ENCODE measurements around the gene SLC7A14. TPM values are rescaled to one million over a fixed set of nuclear protein-coding genes. Genes with fewer than 3 reads are reported as not detected.

The SLC7A14 gene
- total RNA-seq, 1 donor from 2014 or later = not detected

- no peaks in the 10 kb centered on the region for H3K27me3 ChIP-seq
- no peaks in the 10 kb centered on the region for H3F3A ChIP-seq (ENCODE audit: low read depth)
- H3K36me3 ChIP-seq = no peaks in the 10 kb centered on the region
- no peaks in the 10 kb centered on the region for H4K20me1 ChIP-seq (ENCODE audit: low read depth)
- Mint-ChIP-seq H3K9me3 (peaks cover 5% of the 10 kb centered on the region), H3K4me3 (no peak overlapping the region), H3K27ac (no peak overlapping the region), H3K4me1 (peaks cover 17% of the 10 kb centered on the region), H3K36me3 (no peaks in the 10 kb centered on the region), H3K27me3 (ENCODE audit: insufficient read depth, low read depth) (peaks cover 8% of the 10 kb centered on the region)
- no peak overlapping the region for H3K9ac ChIP-seq
- DNase-seq (ENCODE audit: low spot score) = no peak
- H3K4me3 ChIP-seq = no peak overlapping the region
- H2AFZ ChIP-seq (replicated peaks) = no peak overlapping the region
- TF ChIP-seq EZH2 (IDR thresholded peaks at IDR 0.05) = no peak
- TF ChIP-seq EZH2phosphoT487 (IDR thresholded peaks at IDR 0.05) = no peak
- no peaks in the 10 kb centered on the region for H3K9me3 ChIP-seq (ENCODE audit: low read depth)
- H3K27ac ChIP-seq = no peak overlapping the region
- H3K4me1 ChIP-seq = peaks cover 4% of the 10 kb centered on the region
- H3K4me2 ChIP-seq = no peak overlapping the region
- H3K79me2 ChIP-seq (ENCODE audit: low read depth) = no peaks in the 10 kb centered on the region
Observed at GRCh38 chr3:170486398-170486797, 99.5 kb downstream of the SLC7A14 start.

GRCh38 chr3:170485696-170486095 is 100.2 kb downstream of the SLC7A14 start:
- no peak for TF ChIP-seq EZH2phosphoT487 (IDR thresholded peaks at IDR 0.05)
- no peak for TF ChIP-seq EZH2 (IDR thresholded peaks at IDR 0.05)
- no peak for TF ChIP-seq CTCF (IDR thresholded peaks at IDR 0.05)
- H2AFZ ChIP-seq (replicated peaks) = no peak overlapping the region
- no peaks in the 10 kb centered on the region for H3K36me3 ChIP-seq
- H4K20me1 ChIP-seq (ENCODE audit: low read depth) = no peaks in the 10 kb centered on the region
- H3K4me1 ChIP-seq = peaks cover 4% of the 10 kb centered on the region
- no peak overlapping the region for H3K4me3 Mint-ChIP-seq
- H3K9ac ChIP-seq = no peak overlapping the region
- no peaks in the 10 kb centered on the region for H3K9me3 ChIP-seq (ENCODE audit: low read depth)
- H3K27ac Mint-ChIP-seq = peak overlapping the region; percentile 60
- no peaks in the 10 kb centered on the region for H3F3A ChIP-seq (ENCODE audit: low read depth)
- H3K4me3 ChIP-seq = no peak overlapping the region
- no peaks in the 10 kb centered on the region for H3K27me3 ChIP-seq
- DNase-seq (ENCODE audit: low spot score) = no peak
- H3K9me3 Mint-ChIP-seq = peaks cover 5% of the 10 kb centered on the region
- no peaks in the 10 kb centered on the region for H3K79me2 ChIP-seq (ENCODE audit: low read depth)
- H3K27ac ChIP-seq = no peak overlapping the region
- H3K27me3 Mint-ChIP-seq (ENCODE audit: insufficient read depth, low read depth) = peaks cover 8% of the 10 kb centered on the region
- peaks cover 17% of the 10 kb centered on the region for H3K4me1 Mint-ChIP-seq
- no peaks in the 10 kb centered on the region for H3K36me3 Mint-ChIP-seq
- no peak overlapping the region for H3K4me2 ChIP-seq

GRCh38 chr3:170485294-170485693 is 100.6 kb downstream of the SLC7A14 start:
- H2AFZ ChIP-seq (replicated peaks) = no peak overlapping the region
- peaks cover 5% of the 10 kb centered on the region for H3K9me3 Mint-ChIP-seq
- peaks cover 4% of the 10 kb centered on the region for H3K4me1 ChIP-seq
- H3K9ac ChIP-seq = no peak overlapping the region
- no peaks in the 10 kb centered on the region for H3F3A ChIP-seq (ENCODE audit: low read depth)
- no peak overlapping the region for H3K4me2 ChIP-seq
- H4K20me1 ChIP-seq (ENCODE audit: low read depth) = no peaks in the 10 kb centered on the region
- TF ChIP-seq EZH2phosphoT487 (IDR thresholded peaks at IDR 0.05) = no peak
- no peak for TF ChIP-seq CTCF (IDR thresholded peaks at IDR 0.05)
- TF ChIP-seq EZH2 (IDR thresholded peaks at IDR 0.05) = no peak
- H3K79me2 ChIP-seq (ENCODE audit: low read depth) = no peaks in the 10 kb centered on the region
- no peak overlapping the region for H3K4me3 Mint-ChIP-seq
- no peak for DNase-seq (ENCODE audit: low spot score)
- H3K36me3 ChIP-seq = no peaks in the 10 kb centered on the region
- H3K4me3 ChIP-seq = no peak overlapping the region
- no peaks in the 10 kb centered on the region for H3K27me3 ChIP-seq
- H3K4me1 Mint-ChIP-seq = peaks cover 17% of the 10 kb centered on the region
- H3K9me3 ChIP-seq (ENCODE audit: low read depth) = no peaks in the 10 kb centered on the region
- no peaks in the 10 kb centered on the region for H3K36me3 Mint-ChIP-seq
- no peak overlapping the region for H3K27ac ChIP-seq
- H3K27ac Mint-ChIP-seq = no peak overlapping the region
- H3K27me3 Mint-ChIP-seq (ENCODE audit: insufficient read depth, low read depth) = peaks cover 8% of the 10 kb centered on the region

GRCh38 chr3:170484869-170485268 is 101.0 kb downstream of the SLC7A14 start:
- no peaks in the 10 kb centered on the region for H3K27me3 ChIP-seq
- DNase-seq (ENCODE audit: low spot score) = no peak
- H3K4me1 ChIP-seq = peaks cover 4% of the 10 kb centered on the region
- no peak for TF ChIP-seq EZH2phosphoT487 (IDR thresholded peaks at IDR 0.05)
- TF ChIP-seq EZH2 (IDR thresholded peaks at IDR 0.05) = no peak
- TF ChIP-seq CTCF (IDR thresholded peaks at IDR 0.05) = no peak
- H3K9me3 ChIP-seq (ENCODE audit: low read depth) = no peaks in the 10 kb centered on the region
- H3K27me3 Mint-ChIP-seq (ENCODE audit: insufficient read depth, low read depth) = peaks cover 8% of the 10 kb centered on the region
- no peak overlapping the region for H3K4me2 ChIP-seq
- H4K20me1 ChIP-seq (ENCODE audit: low read depth) = no peaks in the 10 kb centered on the region
- H3K36me3 Mint-ChIP-seq = no peaks in the 10 kb centered on the region
- H3K9me3 Mint-ChIP-seq = peaks cover 8% of the 10 kb centered on the region
- no peaks in the 10 kb centered on the region for H3K36me3 ChIP-seq
- H3K4me3 ChIP-seq = no peak overlapping the region
- no peak overlapping the region for H2AFZ ChIP-seq (replicated peaks)
- H3K9ac ChIP-seq = no peak overlapping the region
- no peaks in the 10 kb centered on the region for H3F3A ChIP-seq (ENCODE audit: low read depth)
- no peaks in the 10 kb centered on the region for H3K79me2 ChIP-seq (ENCODE audit: low read depth)
- peaks cover 17% of the 10 kb centered on the region for H3K4me1 Mint-ChIP-seq
- no peak overlapping the region for H3K27ac ChIP-seq
- no peak overlapping the region for H3K4me3 Mint-ChIP-seq
- H3K27ac Mint-ChIP-seq = peak overlapping the region; percentile 37

Data from neural progenitor cell (in vitro differentiated cells).